ENCODE results near the gene ISYNA1.

DNA sequence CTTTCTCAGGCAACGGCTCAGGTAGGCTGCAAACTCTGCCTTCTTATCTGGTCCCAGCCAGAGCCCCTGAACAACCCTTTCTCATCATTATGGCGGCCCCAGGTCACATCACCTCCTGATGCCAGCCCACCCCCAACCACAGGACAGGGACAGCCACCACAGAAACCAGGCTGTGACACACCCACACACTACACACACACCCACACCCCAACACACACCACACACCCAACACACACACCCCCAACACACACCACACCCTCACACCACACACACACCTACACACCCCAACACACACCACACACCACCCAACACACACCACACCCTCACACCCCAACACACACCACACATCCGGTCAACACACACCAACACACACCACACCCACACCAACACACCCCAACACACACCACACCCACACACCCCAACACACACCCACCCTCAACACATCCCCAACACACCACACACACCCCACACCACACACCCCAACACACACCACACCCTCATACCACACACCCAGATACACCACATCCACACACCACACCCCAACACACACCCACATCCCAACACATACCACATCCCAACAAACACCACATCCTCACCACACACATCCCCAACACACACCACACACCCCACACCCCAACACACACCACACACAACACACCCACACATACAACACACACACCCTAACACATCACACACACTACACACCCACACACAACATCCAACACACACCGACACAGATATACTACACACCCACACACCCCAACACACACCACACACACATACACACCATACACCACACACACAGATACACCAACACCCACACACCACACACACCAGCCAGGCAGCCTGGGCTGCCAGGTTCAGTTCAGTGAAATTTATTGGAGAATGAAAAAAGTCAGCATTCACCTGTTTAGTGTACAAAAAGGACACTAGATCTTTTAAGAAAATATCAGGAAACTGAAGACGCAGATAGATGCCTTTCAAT, 4.2 kb upstream of the ISYNA1 start:
- TF ChIP-seq POLR2A (IDR thresholded peaks at IDR 0.05; ENCODE audit: low read length) (no peak), GATA1 (IDR thresholded peaks at IDR 0.05; ENCODE audit: low read depth, low read length) (no peak)

Measured in erythroblast (primary cell).